Transverse colon (tissue), 4 donors: Measurements from ENCODE around the gene KCNK5.

Source experiments
- CTCF ChIP-seq, 5 experiments: fragments of 200-600 bp in 3 of 5; fragments of 450-650 bp in 2 of 5; sonication (generic) in 3 of 5; IDR thresholded peaks; 1 replicate in 2 of 5; 2 replicates in 3 of 5; pipeline ENCODE4 v1.5.1; 2016 to 2017; ENCODE audit warnings: antibody characterized with exemption in 5 of 5, inconsistent platforms in 3 of 5, mild to moderate bottlenecking in 2 of 5, moderate library complexity in 1 of 5
- EP300 ChIP-seq: sonication (generic); formaldehyde crosslinking; IDR thresholded peaks from one replicate; pipeline ENCODE4 v1.6.1; 2017; ENCODE audit warnings: antibody characterized with exemption, low read depth
- POLR2A ChIP-seq: fragments of 450-650 bp; IDR thresholded peaks from one replicate; pipeline ENCODE4 v1.6.1; 2016; ENCODE audit warnings: antibody characterized with exemption, mild to moderate bottlenecking, moderate library complexity
- POLR2AphosphoS5 ChIP-seq, 3 donors: sonication (generic); formaldehyde crosslinking; IDR thresholded peaks; one replicate each; pipeline ENCODE4 v1.6.1; 2016; ENCODE audit warnings: antibody characterized with exemption in 3 of 3

- TF ChIP-seq POLR2AphosphoS5 (IDR thresholded peaks at IDR 0.05), result no peak
- TF ChIP-seq CTCF (IDR thresholded peaks at IDR 0.05), result no peak
- TF ChIP-seq POLR2A, result no peak
- no peak for TF ChIP-seq EP300
Measured at GRCh38 chr6:39250507-39250906, 21.2 kb upstream of the KCNK5 start.
